Measurements from ENCODE around the gene CLRN3.

CLRN3 gene

DNA sequence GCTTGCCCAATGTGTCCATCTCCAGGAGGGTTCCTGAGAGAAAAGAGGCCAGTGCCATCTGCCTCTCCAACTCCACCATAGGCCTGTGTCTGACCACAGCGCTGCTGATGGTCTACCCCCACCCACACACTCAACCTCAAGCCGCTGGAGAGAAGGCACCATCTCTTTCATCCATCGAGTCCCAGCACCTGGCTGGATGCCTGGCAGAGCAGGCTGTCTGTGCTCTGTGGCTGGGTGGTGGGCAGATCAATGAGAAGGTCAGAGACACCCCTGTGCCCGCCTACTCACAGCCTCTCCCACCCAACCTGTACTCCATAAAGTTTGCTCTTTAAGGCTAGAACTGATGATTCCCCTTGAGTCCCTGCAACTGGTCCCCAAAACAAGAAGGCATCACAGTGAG is 58.0 kb downstream of the CLRN3 start:
- no peak for DNase-seq

GRCh38 chr10:127834221-127834620 is 58.5 kb downstream of the CLRN3 start:
- DNase-seq: no peak

GRCh38 chr10:127833804-127834203 is 58.9 kb downstream of the CLRN3 start:
- DNase-seq: no peak

DNA sequence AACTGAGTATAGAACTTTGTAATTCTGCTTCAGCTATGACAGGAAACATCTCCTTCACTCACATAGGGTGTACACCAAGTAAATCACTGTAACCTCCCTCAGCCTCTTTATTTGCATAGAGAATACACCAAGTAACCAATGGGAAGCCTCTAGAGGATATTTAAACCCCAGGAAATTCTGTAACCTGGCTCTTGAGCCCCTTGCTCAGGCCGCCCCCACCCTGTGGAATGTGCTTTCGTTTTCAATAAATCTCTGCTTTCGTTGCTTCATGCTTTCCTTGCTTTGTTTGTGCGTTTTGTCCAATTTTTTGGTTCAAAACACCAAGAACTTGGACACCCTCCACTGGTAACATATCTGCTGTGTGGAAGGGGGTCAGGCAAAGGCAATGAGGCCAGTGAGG is 60.2 kb downstream of the CLRN3 start:
- no peak for DNase-seq

DNA sequence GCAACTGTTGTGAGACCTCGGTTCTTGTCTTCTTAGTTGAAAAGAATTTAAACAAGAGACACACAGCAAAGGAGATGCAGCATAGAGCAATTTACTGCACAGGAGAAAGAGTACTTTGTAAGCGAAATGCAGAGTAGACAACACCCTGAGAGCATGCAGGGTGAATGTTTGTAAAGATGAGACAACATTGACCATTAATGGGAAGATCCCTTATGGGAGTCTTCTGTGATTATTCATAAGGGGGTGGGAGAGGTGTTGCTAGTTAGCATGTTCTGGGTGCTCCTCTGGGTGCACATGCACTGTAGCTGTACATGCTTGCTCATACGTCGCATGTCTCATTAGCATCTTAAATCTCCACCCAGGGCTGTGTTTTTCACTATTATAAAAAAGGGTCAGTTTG is 62.3 kb downstream of the CLRN3 start:
- DNase-seq: no peak
